GM12891 (cell line): ENCODE results near the gene OTC.

Source experiments
- PAX5 ChIP-seq: IDR thresholded peaks from 2 replicates; pipeline ENCODE4 v1.6.1; 2011; ENCODE audit warnings: low read length, moderate library complexity, mild to moderate bottlenecking; ENCODE audit not compliant: insufficient read depth, severe bottlenecking
- POLR2A ChIP-seq: IDR thresholded peaks from 2 replicates; pipeline ENCODE4 v1.6.1; 2011; ENCODE audit warnings: low read depth, low read length, control low read depth
- POLR2AphosphoS5 ChIP-seq: IDR thresholded peaks from 2 replicates; pipeline ENCODE4 v1.6.1; 2011; ENCODE audit warnings: low read depth, low read length, control low read depth
- POU2F2 ChIP-seq: IDR thresholded peaks from 2 replicates; pipeline ENCODE4 v1.6.1; 2011; ENCODE audit warnings: low read depth, mild to moderate bottlenecking, control low read depth, low read length, moderate library complexity
- SPI1 ChIP-seq: IDR thresholded peaks from 2 replicates; pipeline ENCODE4 v1.6.1; 2011; ENCODE audit warnings: low read depth, low read length, control low read depth
- TAF1 ChIP-seq: IDR thresholded peaks from 2 replicates; pipeline ENCODE4 v1.6.1; 2011; ENCODE audit warnings: low read depth, low read length, control low read depth

GRCh38 chrX:38352362-38352761 lies at the start of gene OTC:
- TF ChIP-seq POLR2AphosphoS5, result no peak
- no peak for TF ChIP-seq POLR2A
- no peak for TF ChIP-seq POU2F2
- TF ChIP-seq TAF1, result no peak
- no peak for TF ChIP-seq SPI1
- TF ChIP-seq PAX5, result no peak
